ENCODE data around the gene CADM2. TPM values are rescaled to one million over a fixed set of nuclear protein-coding genes. Genes with fewer than 3 reads are reported as not detected.
A peak's percentile ranks its signal among the peaks of the same experiment; 100 is the strongest.

The CADM2 gene
- total and polyA plus RNA-seq, 2 experiments from 2014 or later = 2.9 to 7.8 TPM

DNA sequence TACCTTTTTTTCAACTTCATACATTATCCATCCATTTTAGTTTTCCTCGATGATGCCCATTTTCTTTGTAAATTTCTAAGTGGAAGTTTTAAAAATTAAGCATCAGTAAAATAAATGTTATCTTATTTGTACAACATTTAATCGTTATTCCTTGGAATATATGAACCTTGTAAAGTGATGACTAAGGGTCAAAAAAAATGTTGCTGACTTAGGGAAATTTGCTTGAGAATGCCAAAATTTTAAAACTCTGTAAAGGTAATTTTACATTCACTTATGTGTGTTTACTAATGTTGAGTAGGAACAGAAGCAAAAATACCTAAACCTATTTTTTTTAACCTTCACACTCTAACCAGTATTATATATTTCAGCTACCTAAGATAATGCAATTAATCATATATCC, 1115.0 kb downstream of the CADM2 start:
- no peaks in the 10 kb centered on the region for H3K9me3 ChIP-seq (ENCODE audit: low read depth)
- no peak overlapping the region for H3K4me3 ChIP-seq
- H3K4me2 ChIP-seq = no peak overlapping the region
- TF ChIP-seq, protein P1, sequence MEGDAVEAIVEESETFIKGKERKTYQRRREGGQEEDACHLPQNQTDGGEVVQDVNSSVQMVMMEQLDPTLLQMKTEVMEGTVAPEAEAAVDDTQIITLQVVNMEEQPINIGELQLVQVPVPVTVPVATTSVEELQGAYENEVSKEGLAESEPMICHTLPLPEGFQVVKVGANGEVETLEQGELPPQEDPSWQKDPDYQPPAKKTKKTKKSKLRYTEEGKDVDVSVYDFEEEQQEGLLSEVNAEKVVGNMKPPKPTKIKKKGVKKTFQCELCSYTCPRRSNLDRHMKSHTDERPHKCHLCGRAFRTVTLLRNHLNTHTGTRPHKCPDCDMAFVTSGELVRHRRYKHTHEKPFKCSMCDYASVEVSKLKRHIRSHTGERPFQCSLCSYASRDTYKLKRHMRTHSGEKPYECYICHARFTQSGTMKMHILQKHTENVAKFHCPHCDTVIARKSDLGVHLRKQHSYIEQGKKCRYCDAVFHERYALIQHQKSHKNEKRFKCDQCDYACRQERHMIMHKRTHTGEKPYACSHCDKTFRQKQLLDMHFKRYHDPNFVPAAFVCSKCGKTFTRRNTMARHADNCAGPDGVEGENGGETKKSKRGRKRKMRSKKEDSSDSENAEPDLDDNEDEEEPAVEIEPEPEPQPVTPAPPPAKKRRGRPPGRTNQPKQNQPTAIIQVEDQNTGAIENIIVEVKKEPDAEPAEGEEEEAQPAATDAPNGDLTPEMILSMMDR (IDR thresholded peaks at IDR 0.05; ENCODE audit: poor library complexity) = no peak
- TF ChIP-seq EZH2phosphoT487 (IDR thresholded peaks at IDR 0.05; ENCODE audit: low read depth, severe bottlenecking, unreplicated experiment) = no peak
- no peak for TF ChIP-seq EZH2 (IDR thresholded peaks at IDR 0.05; ENCODE audit: borderline replicate concordance)
- no peaks in the 10 kb centered on the region for H3K36me3 ChIP-seq (replicated peaks; ENCODE audit: insufficient read depth, low read depth)
- H3K4me1 ChIP-seq (ENCODE audit: insufficient read depth) = no peaks in the 10 kb centered on the region
- no peaks in the 10 kb centered on the region for H3K79me2 ChIP-seq
- no peaks in the 10 kb centered on the region for H3K9me2 ChIP-seq (replicated peaks; ENCODE audit: insufficient read depth)
- no peaks in the 10 kb centered on the region for H3K27me3 ChIP-seq
- H4K20me1 ChIP-seq (ENCODE audit: insufficient read depth, poor library complexity, severe bottlenecking) = no peaks in the 10 kb centered on the region
- H3K27ac ChIP-seq = no peak overlapping the region
- 93% methylated on average over 2 of the region's 2 CpGs for WGBS (ENCODE audit: low lambda C conversion rate, missing lambda C conversion rate)
- H2AFZ ChIP-seq = no peak overlapping the region
- no peak for DNase-seq (ENCODE audit: low spot score)

DNA sequence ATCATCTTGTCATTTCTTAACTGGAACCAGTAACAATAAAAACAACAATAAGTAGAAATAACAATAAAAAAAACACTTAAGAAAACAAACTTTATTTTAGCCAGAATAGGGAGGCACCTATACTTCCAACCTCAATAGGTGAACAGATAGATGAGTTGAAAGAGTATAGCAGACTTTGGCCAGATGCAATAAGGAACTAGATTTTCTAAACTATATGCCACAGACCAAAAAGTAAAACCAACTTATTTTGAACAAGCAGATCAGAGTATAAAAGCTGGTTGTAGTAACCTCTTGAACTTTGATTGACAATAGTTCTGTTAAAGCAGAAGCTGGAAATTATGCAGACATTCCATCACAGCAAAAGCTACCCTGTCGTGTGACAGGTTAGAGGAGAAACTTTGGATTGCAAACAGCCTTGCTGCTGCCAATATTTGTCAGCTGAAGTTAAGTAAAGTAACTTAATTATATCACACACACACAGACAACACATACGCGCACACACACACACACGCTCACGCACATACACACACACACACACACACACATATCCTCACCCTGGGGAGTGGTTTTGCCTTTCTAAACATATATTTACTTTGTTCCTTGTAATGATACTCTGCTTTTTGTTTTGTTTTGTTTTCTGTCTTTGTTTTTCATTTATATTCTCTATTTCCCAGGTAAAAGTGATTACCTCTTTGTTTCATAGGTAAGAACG, 1128.5 kb downstream of the CADM2 start:
- no peaks in the 10 kb centered on the region for H3K9me2 ChIP-seq (replicated peaks; ENCODE audit: insufficient read depth)
- no peaks in the 10 kb centered on the region for H3K4me1 ChIP-seq (ENCODE audit: insufficient read depth)
- WGBS (ENCODE audit: low lambda C conversion rate, missing lambda C conversion rate) = 87% methylated on average over 6 of the region's 6 CpGs
- H3K27me3 ChIP-seq = no peaks in the 10 kb centered on the region
- no peak for DNase-seq (ENCODE audit: low spot score)
- no peak overlapping the region for H3K4me3 ChIP-seq
- H3K36me3 ChIP-seq (replicated peaks; ENCODE audit: insufficient read depth, low read depth) = no peaks in the 10 kb centered on the region
- TF ChIP-seq, protein P1 (IDR thresholded peaks at IDR 0.05; ENCODE audit: poor library complexity) = no peak
- no peak for TF ChIP-seq EZH2 (IDR thresholded peaks at IDR 0.05; ENCODE audit: borderline replicate concordance)
- no peak for TF ChIP-seq EZH2phosphoT487 (IDR thresholded peaks at IDR 0.05; ENCODE audit: low read depth, severe bottlenecking, unreplicated experiment)
- H2AFZ ChIP-seq = peak overlapping the region; percentile 27
- H3K4me2 ChIP-seq = no peak overlapping the region
- H3K9me3 ChIP-seq (ENCODE audit: low read depth) = no peaks in the 10 kb centered on the region
- no peaks in the 10 kb centered on the region for H3K79me2 ChIP-seq
- no peak overlapping the region for H3K27ac ChIP-seq
- no peaks in the 10 kb centered on the region for H4K20me1 ChIP-seq (ENCODE audit: insufficient read depth, poor library complexity, severe bottlenecking)

DNA sequence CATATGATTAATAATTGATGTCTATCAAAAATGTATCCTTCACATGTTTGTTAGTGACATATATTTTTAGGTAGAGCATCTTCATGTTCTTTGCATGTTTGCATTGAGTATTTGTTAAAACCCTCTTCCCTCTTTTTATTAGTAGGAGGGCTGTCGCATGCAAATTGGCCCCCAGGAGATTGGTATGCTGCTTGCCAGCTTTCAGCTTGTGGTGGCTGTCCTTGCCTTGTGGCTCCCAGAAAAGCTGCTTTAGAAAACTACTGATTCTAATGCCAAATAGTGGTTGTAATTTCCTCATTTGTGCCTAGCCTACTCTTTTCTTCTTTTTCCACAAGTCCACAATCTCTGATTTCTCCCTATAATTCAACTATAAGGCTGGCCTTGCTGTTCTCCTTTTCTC, 1145.4 kb downstream of the CADM2 start:
- Histone ChIP-seq H3K27me3 (no peaks in the 10 kb centered on the region), H3K4me1 (ENCODE audit: insufficient read depth) (no peaks in the 10 kb centered on the region), H3K79me2 (no peaks in the 10 kb centered on the region), H3K36me3 (replicated peaks; ENCODE audit: insufficient read depth, low read depth) (no peaks in the 10 kb centered on the region), H3K9me2 (replicated peaks; ENCODE audit: insufficient read depth) (no peaks in the 10 kb centered on the region), H4K20me1 (ENCODE audit: insufficient read depth, poor library complexity, severe bottlenecking) (no peaks in the 10 kb centered on the region), H3K27ac (no peak overlapping the region), H3K4me3 (no peak overlapping the region), H2AFZ (no peak overlapping the region), H3K4me2 (no peak overlapping the region), H3K9me3 (ENCODE audit: low read depth) (no peaks in the 10 kb centered on the region)
- TF ChIP-seq EZH2 (IDR thresholded peaks at IDR 0.05; ENCODE audit: borderline replicate concordance) (no peak), EZH2phosphoT487 (IDR thresholded peaks at IDR 0.05; ENCODE audit: low read depth, severe bottlenecking, unreplicated experiment) (no peak)
- TF ChIP-seq, protein P1 (IDR thresholded peaks at IDR 0.05; ENCODE audit: poor library complexity) = no peak
- 46% methylated on average over 1 of the region's 1 CpG for WGBS (ENCODE audit: low lambda C conversion rate, missing lambda C conversion rate)
- DNase-seq (ENCODE audit: low spot score) = no peak

All from hepatocyte (in vitro differentiated cells).